HG03432 (cell line): ENCODE data around the gene AIMP2.
"Not testable (repeated sequence)": the region's sequence is repeated elsewhere in the genome, so short reads cannot be mapped to it uniquely, and the experiment has no call there.

ENCODE experiments used
- ATAC-seq: cut with Tn5 transposase; IDR thresholded peaks from one replicate; pipeline ENCODE4 v1.9.1; 2021; ENCODE audit warnings: mild to moderate bottlenecking, moderate library complexity; ENCODE audit not compliant: unreplicated experiment

AIMP2 gene

DNA sequence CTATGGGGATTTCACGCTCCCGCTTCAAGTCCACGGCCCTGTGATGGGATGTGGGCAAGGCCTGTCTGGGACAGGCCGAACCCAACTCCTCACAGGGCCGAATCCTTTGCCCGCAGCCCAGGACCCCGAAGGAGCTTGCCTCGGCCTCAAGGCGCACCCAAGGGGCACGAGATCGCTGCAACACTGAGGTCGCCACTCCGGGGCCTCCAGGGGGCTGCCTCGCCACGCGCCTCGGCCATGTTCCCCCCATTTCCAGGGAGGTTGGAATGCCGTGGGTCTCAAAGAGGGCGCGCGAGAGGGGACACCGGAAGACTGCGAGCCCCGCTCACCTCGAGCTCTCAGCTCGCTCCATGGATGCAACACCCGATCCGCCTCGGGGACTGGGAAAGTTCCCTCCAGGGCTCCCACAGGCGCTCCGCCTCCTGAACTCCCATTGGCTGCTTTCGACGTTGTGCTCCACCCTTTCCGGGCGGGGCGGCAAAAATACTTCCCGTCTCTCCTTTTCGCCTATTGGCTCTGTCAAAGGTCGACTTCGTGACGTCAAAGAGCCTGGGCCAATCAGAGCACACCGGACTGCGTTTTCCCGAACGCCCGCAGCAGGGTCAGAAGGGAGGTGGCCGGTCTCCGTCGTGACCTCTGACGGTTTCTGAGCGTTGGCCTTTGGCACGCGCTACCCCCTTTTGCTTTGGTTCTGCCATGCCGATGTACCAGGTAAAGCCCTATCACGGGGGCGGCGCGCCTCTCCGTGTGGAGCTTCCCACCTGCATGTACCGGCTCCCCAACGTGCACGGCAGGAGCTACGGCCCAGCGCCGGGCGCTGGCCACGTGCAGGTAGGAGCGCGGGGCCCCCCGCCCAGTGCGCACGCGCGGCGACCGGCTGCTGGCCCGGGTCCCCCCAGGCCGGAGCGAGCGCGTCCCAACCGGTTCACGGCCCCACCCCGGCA, at the start of gene AIMP2, which contains the start of gene PMS2:
TSS of gene AIMP2 (plus strand) at position 605 of the 944 bp plus-strand sequence. CDS start at position 697, 92 bp downstream.
TSS of gene PMS2 (minus strand) at position 382 of the 944 bp plus-strand sequence. CDS start at position 352, 30 bp downstream.
- ATAC-seq = peak; percentile 97

DNA sequence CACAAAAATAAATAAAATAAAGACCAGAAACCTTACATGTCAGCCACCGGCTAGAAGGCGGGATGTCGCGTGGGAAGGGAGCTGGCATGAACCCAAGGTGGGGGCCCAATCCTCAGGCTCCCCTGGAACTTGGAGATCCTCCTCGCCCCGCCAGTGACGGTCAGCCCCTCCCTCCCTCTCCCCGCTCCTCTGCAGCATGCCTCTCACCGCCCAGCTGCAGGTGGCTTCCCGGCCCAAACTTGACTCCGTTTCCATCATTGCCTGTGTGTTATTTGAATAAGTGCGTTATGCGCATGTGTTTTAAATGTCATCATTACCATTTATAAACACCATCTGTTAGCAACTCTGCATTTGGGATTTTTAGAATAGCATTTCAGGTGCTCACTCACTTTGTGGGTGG, 45.9 kb upstream of the AIMP2 start:
- ATAC-seq = not testable (repeated sequence)

DNA sequence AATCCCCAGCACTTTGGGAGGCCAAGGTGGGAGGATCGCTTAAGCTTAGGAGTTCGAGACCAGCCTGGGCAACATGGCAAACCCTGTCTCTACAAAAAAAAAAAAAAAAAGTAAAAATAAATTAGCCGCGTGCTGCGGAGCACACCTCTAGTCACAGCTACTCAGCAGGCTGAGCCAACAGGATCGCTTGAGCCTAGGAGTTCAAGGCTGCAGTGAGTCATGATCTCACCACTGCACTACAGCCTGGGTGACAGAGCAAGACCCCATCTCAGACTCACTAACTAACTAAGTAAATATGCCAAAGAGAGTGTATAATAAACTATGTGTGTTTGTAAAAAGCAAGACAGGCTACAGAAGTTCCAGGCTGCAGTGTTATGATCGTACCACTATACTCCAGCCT, 45.3 kb upstream of the AIMP2 start:
- not testable (repeated sequence) for ATAC-seq

DNA sequence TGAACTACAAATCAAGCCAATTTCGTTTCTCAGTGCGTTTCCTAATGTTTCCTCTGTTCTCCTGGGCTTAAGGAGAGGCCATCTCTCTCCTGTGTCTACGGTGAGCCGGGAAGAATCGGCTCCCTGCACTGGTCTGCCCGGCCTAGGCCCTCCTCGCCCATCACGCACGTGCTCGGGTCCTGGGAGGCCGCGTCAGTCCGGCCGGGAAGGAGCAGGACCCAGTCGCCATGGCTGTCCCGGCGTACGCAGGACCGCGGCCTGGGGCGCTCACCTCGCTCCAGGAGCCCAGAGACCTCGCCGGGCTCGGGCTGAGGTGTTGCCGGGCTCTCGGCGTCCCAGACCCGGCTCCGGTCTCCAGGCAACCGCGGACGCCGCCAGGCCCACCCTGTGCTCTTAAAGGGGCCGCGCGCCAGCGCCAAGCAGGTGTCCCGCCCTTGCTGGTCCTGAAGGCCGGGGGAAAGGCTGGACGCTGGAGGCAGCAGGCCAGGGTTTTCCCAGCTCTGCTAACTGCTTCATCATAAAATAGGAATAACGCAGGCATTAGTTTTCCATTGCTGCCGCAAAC, 38.6 kb upstream of the AIMP2 start, which contains the start of gene RSPH10B:
TSS of gene RSPH10B (minus strand) at position 343 of the 565 bp plus-strand sequence. CDS start 3,573 bp downstream, outside the sequence.
- not testable (repeated sequence) for ATAC-seq

DNA sequence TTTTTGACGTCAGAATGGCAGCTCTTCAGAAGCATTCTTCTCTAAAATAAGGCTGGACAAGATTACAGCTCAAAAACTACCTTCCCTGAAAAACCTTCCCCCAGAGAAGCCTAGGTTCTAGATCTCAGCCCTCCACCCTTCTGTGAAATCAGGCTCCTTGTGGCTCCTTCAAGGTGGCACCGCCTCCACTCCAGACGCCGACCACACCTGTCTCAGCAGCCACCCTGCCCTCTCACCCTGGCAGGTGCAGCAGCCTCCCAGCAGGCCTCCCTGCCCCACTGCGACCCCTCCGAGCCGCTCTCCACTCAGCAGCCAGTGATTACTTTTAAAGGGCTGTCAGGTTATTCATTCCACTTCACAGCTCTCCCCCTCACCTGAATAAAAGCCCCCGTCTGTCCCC, 35.5 kb upstream of the AIMP2 start:
- not testable (repeated sequence) for ATAC-seq

DNA sequence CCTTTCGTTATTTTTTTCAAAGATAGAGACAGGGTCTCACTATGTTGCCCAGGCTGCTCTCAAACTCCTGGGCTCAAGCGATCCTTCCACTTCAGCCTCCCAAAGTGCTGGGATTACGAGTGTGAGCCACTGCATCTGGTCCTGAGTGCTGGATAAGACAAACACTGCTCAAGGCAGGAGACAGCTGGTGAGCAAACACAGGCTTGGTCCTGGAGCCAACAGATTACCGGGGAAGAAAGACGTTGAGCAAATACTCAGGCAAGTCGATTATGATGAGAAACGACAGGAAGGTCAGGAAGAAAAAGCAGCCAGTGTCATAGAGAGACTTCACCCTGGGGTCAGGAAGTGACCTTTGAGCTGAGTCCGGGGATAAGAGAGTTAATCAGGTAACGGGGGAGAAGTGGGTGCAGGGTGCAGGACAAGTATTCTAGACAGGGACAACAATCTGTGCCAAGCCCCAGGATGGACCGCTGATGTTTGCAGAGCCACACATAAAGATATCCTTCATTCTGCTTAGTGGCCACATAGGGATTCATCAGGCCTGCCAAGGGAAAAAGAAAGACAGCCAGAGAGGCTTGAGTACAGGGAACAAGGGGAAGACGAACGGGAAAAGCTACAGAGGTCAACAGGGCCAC, 29.3 kb upstream of the AIMP2 start:
- not testable (repeated sequence) for ATAC-seq

DNA sequence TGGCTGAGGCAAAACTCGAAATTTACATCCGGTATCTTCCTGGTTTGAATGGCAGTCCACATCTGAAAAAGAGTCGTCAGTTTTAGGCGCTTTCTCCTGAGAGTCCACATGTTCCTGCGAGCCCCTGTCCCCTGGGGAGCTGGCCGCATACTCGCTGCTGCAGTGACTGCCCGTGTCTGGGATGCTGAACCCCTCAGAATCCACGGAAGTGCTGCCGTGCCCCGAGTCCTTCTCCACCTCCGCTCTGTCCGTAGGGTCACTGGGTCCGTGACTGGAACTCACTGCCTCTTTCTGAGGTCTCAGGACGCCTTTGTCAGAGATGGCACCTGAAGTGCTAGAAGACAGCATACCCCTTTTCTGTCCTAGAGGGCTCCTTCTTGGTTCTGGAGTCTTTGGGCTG, 22.0 kb upstream of the AIMP2 start:
- ATAC-seq = not testable (repeated sequence)

DNA sequence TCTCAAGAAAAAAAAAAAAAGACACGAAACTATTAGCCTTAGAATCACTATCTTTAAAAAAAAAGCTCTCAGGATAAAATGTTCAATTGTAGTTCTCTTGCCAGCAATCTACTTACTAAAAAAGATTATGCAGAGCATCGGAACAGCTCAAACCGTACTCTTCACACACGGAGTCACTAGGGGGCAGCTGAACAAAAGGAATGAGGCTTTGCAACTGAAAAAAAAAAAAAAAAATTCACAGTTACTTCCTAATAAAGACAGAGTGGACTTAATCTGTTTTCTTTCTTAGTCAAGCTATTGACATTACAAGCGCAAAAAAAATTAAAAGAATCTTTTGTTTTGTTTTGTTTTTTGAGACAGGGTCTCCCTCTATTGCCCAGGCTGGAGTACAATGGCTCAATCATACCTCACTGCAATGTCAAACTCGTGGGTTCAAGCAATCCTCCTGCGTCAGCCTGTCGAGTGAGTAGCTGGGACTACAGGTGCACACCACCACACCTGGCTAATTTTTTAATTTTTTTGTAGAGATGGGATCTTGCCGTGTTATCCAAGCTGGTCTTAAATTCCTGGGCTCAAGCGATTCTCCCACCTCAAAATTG, 11.8 kb upstream of the AIMP2 start:
- no peak for ATAC-seq

DNA sequence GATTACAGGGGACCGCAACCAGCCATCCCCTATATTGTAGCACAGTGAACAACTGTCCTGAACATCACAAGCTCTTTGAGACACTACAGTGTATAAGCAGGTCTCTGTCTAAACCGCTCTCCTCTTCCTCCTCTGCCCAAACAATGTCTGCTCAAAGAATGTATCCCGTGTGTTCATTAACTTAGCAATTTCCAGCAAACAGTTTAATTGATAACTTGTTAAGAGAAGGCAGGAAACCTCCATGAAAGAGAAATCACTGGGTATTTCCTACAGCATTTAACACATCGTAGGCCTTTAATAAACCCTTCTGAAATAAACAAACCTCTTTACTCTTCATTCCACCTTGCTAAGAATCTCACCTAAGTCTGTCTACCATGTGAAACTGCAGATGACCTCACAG, 1.7 kb upstream of the AIMP2 start:
- ATAC-seq = no peak

DNA sequence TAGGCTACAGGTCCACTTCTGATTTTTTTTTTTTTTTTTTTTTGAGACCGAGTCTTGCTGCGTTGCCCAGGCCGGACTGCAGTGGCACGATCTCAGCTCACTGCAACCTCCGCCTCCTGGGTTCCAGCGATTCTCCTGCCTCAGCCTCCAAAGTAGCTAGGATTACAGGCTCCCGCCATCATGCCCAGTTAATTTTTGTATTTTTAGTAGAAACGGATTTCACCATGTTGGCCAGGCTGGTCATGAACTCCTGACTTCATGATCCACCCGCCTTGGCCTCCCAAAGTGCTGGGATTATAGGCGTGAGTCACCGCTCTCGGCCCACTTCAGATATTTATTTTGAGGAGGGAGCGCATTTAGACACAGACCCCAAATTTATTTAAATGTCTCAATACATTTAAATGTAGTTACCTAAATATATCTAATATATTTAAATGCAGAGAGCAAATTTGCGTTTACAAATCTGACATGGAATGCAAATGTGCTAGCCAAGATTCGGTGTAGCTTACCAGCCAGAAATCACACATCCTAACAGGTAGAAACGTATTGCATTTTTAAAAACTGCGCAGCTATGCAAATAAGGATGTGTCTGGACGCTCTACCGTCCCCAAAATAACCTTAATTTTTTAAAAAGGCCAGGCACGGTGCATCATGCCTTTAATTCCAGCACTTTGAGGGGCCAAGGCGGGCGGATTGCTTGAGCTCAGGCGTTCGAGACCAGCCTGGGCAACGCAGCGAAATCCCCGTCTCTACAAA, 1.1 kb upstream of the AIMP2 start:
- ATAC-seq = not testable (repeated sequence)

DNA sequence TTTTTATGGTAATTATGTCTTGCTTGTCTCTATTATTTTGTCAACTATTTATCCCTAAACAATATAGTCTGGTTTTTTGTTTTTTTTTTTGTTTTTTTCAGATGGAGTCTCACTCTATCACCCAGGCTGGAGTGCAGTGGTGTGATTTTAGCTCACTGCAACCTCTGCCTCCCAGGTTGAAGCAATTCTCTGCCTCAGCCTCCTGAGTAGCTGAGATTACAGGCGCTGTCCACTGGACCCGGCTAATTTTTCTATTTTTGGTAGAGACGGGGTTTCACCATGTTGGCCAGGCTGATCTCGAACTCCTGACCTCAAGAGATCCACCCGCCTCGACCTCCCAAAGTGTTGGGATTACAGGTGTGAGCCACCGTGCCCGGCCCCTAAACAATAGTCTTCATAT, 1.3 kb downstream of the AIMP2 start:
- not testable (repeated sequence) for ATAC-seq

DNA sequence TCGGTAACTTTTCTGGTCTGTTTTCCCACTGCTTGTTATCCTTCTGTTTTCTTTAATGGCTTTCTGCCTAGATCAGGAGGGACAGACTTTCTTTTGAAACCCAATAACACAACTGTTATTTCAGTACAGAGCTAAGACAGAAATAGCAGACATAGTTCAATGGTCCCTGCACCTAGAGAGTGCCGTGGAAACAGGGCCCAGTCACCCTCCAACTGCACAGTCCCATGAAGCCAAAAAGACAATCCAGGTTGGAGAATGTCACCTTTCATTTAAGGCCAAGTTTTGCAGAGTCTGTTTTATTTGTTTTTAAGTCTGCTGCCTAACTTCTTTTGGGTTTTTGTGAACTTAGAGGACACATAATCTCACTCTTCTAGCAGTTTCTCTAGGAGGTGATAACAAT, 2.5 kb downstream of the AIMP2 start:
- ATAC-seq = no peak

DNA sequence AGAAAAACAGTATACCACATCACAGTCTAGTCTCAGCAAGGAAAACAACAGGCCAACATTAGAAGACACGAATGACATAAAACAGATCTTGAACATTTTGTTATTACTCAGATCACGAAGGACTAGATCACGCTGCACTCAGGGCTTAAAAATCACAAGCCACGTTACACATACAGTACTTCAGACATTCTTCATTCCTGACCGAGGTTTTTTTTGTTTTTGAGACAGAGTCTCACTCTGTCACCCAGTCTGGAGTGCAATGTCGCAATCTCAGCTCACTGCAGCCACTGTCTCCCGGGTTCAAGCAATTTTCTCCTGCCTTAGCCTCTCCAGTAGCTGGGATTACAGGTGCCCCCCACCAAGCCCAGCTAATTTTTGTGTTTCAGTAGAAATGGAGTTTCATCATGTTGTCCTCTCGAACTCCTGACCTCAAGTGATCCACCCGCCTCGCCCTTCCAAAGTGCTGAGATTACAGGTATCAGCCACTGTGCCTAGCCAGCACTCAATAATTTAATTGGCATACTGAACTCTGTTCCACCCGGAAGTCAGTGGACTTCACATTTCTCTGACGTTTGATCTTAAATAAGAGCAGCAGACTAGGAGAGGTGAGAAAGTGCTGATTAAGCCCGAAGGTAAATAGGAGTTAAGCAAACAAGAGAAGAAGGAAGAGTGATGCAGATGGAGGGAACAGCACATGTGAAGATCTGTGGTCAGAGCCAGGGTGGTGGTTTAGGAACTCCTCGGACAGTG, 3.5 kb downstream of the AIMP2 start:
- ATAC-seq = no peak

DNA sequence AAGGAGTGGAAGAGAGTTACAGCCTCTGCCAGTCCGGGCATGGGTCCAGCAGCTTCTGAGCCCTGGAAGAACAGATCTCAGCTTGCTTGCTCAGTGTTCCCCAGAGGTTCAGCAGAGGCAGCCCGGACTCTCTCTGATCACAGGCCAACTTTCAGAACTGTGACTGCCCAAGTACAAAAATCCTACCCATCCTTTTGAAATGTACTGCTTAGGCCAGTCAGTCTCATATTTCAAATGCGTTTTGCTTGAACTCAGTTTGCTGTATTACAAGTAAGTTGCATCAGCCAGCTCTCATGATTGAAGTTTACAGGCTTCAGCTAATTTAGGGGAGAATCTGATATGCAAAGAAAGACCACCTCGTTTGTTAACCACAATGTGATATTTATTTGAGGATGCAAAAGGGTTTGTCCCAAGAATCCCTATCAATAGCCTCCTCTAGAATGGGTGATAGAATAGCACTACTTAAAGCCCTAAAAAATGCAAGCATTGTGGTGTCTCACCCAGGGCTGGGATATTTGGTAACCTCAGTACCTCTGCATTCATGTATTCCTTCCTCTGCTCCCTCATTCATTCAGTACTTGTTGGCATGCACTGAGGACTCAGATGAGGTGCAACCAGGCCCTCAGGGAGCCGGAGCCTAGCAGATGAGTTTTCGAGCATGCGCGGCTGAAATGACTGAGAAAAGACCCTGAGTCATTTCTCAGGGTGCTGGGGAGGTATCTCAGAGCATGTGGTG, 7.0 kb downstream of the AIMP2 start:
- no peak for ATAC-seq

DNA sequence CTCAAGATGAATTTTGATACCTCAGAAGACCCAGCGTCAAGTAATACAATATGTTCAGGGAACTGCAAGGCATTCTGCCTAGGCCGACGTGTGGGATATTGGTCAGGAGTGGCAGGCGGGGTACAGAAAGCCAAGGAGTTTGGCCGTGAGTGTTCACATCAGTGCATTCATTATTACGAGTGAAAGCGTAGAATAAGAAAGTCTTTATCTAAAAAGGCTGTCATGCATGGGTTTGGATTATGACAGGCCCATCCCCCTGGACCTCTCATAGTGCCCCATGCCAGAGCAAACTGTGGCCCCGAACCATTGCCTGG, 7.5 kb downstream of the AIMP2 start:
- ATAC-seq = no peak

DNA sequence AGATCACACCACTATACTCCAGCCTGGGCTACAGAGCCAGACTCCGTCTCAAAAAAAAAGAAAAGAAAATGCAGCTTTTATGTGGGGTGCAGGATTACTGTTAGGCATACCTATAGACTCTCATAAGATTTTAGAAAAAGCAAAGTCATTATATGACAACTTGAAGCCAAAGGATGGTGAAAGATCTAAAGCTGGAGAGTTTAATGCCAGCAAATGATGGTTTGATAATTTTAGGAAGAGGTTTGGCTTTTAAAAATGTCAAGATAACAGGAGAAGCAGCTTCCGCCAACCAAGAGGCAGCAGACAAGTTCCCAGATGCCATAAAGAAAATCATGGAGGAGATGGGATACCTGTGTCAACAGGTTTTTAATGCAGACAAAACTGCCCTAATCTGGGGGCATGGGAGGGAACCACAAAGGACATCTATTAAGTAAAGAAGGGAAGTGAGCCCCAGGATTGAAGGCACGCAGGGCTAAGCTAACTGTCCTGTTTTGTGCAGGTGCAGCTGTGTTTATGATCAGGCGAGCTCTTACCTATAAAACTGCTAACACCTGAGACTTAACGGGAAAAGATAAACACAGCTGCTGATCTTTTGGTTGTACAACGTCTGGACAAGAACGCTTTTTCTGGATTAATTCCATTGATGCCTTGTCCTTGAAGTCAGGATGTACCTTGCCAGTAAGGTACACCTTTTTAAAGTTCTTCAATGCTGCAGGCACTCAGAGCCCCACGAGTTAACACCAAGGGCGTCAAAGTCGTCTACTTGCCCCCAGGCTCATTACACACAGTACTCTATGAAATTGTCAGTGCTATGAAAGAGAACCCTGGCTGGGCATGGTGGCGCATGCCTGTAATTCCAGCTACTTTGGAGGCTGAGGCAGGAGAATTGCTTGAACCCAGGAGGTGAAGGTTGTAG, 11.6 kb downstream of the AIMP2 start:
- ATAC-seq = no peak

DNA sequence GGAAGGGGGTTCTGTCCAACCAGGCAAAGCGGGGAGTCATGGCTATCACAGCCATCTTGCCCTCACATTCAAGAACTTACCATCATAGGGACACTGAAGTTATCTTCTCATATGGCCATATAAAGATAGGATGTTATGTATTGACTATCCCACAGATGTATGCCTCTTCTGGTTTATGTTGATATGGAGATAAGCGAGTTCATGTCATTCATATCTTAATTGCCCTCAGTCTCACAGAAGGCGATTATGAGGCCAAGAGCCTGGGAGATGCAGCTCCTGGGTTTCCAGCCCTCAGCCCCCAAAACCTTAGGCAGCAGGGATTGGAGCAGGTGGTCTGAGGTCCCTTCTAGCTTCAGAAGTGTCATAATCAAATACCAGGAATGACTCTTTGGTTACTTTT, 13.6 kb downstream of the AIMP2 start:
- no peak for ATAC-seq

DNA sequence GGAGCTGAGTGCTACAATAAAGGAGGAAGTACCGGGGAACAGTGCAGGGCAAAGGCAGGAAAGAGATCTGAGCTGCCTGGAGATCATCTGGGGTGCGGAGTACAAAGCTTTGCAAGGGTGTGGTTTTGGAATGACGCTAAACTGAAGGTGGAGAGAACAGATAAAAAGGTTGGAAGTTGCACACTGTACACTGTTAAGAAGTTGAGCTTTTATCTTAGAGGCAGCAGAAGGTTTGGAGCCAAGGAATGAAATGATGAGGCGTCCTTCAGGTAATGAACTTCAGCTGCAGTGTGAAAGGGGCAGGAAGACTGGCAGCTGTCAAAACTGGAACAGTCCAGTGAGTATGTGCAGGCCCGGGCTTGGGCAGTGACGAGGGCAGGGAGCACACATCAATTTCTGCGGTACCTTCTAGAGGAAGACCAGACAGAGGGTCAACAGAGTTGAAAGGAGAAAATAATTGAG, 14.9 kb downstream of the AIMP2 start:
- ATAC-seq = no peak
